ENCODE measurements around the gene PCDHGA9.
"Not testable (repeated sequence)": the region's sequence is repeated elsewhere in the genome, so short reads cannot be mapped to it uniquely, and the experiment has no call there.

DNA sequence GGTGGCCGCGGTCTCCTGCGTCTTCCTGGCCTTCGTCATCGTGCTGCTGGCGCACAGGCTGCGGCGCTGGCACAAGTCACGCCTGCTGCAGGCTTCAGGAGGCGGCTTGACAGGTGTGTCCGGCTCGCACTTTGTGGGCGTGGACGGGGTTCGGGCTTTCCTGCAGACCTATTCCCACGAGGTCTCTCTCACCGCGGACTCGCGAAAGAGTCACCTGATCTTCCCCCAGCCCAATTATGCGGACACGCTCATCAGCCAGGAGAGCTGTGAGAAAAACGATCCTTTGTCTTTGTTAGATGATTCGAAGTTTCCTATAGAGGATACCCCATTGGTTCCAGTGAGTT, 12.7 kb downstream of the PCDHGA9 start:
- not testable (repeated sequence) for TF ChIP-seq TAF1 (IDR thresholded peaks at IDR 0.05; ENCODE audit: borderline replicate concordance, low read depth, low read length); POLR2A (IDR thresholded peaks at IDR 0.05; ENCODE audit: low read depth, low read length)

Measured in GM12892 (cell line).